ENCODE measurements around the gene ULK1.

DNA sequence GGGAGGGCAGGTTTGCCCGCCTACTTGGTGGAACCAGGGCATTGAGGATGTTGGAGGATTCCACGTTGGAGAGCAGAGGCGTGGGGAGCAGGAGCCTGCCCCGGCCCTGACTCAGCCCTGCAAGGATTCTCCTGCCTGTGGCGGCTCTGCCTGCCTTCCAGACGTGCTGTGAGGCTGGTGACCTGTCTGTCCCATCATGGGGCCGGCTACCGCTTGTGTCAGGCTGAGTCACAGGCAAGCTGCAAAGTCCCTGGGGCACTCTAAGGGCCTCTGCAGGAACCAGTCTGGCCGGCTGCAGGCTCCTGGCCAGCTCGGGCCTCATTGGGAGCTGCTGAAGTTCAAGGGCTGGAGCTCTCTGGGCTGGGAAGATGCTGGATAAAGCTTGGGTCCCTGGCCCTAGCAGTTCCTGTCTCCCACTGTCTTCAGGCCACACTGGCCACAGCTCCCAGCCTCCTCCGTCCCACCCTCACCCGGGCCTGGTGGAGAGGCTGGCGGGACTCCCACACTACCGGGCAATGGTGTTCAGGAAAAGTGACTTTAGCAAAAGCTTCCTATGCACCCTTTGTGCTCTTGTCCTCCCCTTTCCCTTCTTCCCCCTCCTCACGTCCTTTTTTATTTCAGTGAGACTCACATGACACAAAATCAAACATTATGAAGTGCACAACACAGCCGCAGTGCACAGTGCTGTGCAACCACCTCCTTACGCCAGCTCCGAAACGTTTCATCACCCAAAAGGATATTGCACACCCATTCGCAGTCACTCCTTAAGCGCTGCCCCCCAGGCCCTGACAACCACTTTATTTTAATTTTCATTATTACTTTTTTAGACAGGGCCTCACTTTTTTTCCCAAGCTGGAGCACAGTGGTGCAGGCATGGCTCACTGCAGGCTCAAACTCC is 22.0 kb upstream of the ULK1 start:
- TF ChIP-seq POLR2A (IDR thresholded peaks at IDR 0.05; ENCODE audit: low read depth, low read length) (no peak), POLR2AphosphoS5 (IDR thresholded peaks at IDR 0.05; ENCODE audit: low read depth, low read length) (no peak), PAX5 (IDR thresholded peaks at IDR 0.05; ENCODE audit: insufficient read depth, low read length, severe bottlenecking) (no peak), TAF1 (IDR thresholded peaks at IDR 0.05; ENCODE audit: low read depth, low read length) (no peak), SPI1 (IDR thresholded peaks at IDR 0.05; ENCODE audit: low read depth, low read length) (no peak)
